ENCODE data around the gene TOMM7. TPM values are rescaled to one million over a fixed set of nuclear protein-coding genes. Genes with fewer than 3 reads are reported as not detected.
"Not testable (repeated sequence)": the region's sequence is repeated elsewhere in the genome, so short reads cannot be mapped to it uniquely, and the experiment has no call there.

Gene TOMM7
- total RNA-seq, 2 donors from 2014 or later: 238 to 244 TPM

DNA sequence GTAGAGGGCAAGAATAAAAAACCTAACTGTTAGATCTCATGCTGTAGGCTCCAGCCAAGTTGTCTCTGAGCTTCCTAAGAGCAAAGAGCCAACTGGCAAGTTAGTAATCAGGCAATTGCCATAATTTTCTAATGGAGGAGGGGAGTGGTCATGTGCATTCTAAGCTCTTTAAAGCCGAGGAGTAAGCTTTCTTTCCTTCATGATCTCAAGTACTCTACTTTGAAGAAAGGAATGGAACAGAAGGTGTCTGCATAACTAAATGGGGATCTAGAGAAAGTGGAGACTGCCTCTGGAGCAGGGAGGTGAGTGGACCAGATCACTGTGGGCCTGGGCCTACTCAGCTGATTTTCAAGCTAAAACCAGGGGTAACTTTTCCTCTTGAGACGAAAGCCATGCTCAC lies 37.7 kb upstream of the TOMM7 start:
- ATAC-seq (replicated peaks in 1 of 2) (no peak), DNase-seq (no peak)
- no peaks in the 10 kb centered on the region for H3K27me3 Mint-ChIP-seq (ENCODE audit: low read depth)
- no peak overlapping the region for H3K4me3 Mint-ChIP-seq
- peak overlapping the region; percentile 82 for H3K27ac Mint-ChIP-seq
- H3K4me1 Mint-ChIP-seq (ENCODE audit: low read depth): peaks cover 52% of the 10 kb centered on the region
- peaks cover 3 to 26% of the 10 kb centered on the region in 2 donors for H3K36me3 Mint-ChIP-seq (ENCODE audit: insufficient read depth in 2 of 2)
- no peaks in the 10 kb centered on the region for H3K9me3 Mint-ChIP-seq

DNA sequence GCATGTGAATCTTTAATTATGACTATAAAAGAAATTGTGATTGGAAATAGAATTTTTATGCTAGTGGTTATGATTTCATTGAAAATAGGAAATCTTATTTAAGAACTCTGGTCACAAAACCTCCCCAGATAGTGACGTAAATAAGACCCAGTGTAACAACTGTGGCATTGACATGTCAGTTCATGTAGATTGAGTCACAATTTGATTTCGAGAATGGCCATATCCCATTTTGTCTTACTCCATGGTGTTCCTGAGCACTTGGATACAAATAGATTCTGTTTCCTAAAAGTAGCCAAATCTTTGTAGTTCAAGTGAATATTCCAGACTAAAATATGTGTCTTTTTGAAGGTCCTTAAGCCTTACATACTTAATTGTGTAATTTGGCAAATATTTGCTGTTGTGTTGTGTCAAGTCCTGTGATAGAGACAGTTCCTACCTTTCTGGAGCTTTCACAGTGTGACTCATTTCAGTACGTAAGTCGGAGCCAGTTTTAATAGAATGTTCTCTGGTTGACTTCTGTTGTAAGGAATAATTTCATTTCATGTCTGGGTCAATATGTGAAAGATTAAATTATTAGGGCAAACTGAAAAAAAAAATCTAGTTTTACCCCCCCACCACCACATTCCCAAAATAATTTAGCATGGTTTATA lies 37.1 kb upstream of the TOMM7 start:
- no peaks in the 10 kb centered on the region for H3K9me3 Mint-ChIP-seq
- H3K4me1 Mint-ChIP-seq (ENCODE audit: low read depth): peaks cover 52% of the 10 kb centered on the region
- ATAC-seq (replicated peaks in 1 of 2) (no peak), DNase-seq (no peak)
- H3K36me3 Mint-ChIP-seq (ENCODE audit: insufficient read depth in 2 of 2): peaks cover 3 to 26% of the 10 kb centered on the region in 2 donors
- peak overlapping the region; percentile 82 for H3K27ac Mint-ChIP-seq
- peak overlapping the region in 1 of 2 donors; percentile 16 for H3K4me3 Mint-ChIP-seq
- H3K27me3 Mint-ChIP-seq (ENCODE audit: low read depth): no peaks in the 10 kb centered on the region

DNA sequence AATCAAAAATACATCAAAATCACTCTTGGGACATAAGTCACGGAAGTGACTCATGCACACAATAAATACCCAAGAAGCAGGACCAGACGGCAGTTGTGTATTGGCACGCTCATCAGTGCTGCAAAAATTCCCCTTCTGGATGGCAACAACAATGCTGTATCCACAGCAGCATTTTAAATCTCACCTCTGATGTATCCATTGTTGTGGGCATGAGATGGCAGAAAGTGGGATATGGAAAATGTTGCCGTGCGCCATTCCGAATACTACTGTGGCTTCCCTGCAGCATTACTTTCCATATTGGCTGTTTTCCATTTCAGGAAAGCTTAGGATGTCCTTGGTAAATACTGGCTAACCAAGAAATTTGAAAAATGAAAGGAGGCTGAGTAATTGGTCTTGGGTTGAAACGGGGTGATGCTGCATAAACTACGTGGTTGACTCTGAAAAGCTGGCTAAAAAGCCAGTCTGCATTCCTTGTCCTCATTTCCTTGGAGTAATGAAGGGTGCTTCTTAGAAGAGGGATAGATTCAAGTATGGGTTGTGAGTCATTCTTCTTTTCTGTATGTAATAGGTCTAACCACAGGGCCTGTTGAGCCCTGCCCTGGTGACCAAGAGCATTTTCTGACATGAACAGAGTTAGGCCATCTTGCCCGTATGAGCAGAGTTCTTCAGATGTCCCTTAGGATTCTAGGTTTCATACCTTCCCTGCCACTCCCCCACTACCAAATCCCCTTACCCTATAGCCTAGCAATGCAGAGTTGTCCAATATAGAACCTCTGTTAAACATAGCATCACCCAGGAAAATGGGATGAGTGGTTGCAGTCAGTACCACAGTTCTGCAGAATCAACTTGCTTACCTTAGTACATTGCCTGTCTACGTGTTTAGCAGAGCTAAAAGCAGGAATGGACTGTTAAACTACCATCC lies 36.3 kb upstream of the TOMM7 start:
- H3K27ac Mint-ChIP-seq: peak overlapping the region; percentile 82
- ATAC-seq (replicated peaks in 1 of 2) (peak; percentile 44 to 53), DNase-seq (peak; percentile 12 to 17)
- no peaks in the 10 kb centered on the region for H3K9me3 Mint-ChIP-seq
- H3K4me1 Mint-ChIP-seq (ENCODE audit: low read depth): peaks cover 52% of the 10 kb centered on the region
- peaks cover 6 to 22% of the 10 kb centered on the region in 2 donors for H3K36me3 Mint-ChIP-seq (ENCODE audit: insufficient read depth in 2 of 2)
- H3K4me3 Mint-ChIP-seq: peak overlapping the region; percentile 25 to 56
- H3K27me3 Mint-ChIP-seq (ENCODE audit: low read depth): no peaks in the 10 kb centered on the region

DNA sequence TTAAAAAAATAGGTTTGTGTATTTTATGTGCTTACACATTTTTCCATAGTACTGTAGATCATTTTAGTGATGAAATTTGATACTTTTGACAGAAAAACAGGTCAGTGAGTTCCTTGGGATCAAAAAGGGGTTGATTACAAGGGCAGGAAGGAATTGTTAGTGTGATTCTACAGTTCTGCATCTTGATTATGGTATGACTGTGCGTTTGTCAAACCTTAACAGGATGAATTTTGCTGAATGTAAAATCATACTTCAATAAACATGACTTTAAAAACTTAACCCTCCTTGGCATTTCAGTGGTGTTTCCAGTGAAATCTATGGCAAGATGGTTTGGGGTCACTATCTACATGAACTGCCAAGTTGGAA lies 35.6 kb upstream of the TOMM7 start:
- Mint-ChIP-seq H3K36me3 (ENCODE audit: insufficient read depth in 2 of 2) (peaks cover 6 to 22% of the 10 kb centered on the region in 2 donors), H3K27ac (peak overlapping the region; percentile 82), H3K9me3 (no peaks in the 10 kb centered on the region), H3K27me3 (ENCODE audit: low read depth) (no peaks in the 10 kb centered on the region), H3K4me1 (ENCODE audit: low read depth) (peaks cover 58% of the 10 kb centered on the region), H3K4me3 (peak overlapping the region in 1 of 2 donors; percentile 56)
- DNase-seq: no peak
- ATAC-seq (replicated peaks in 1 of 2): no peak

DNA sequence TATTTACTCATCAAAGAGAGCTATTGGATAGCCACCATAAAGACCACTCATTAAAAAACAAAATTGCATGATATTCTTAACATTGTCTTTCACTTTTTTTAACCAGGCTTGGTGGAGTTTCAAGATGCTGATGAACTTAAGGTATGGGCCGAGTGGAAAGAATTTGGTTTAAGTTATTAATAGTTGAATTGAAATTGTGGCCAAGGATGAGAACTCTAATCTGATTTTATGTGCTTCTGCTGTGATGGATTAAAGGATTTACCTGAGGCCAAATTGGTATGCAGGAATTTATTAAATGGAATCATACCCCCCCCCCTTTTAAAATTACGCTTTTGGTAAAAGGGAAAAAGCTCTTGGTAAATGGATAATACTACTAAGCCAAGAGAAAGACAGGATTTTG lies 33.8 kb upstream of the TOMM7 start:
- peak overlapping the region; percentile 84 to 95 for H3K4me3 Mint-ChIP-seq
- peak overlapping the region; percentile 91 for H3K27ac Mint-ChIP-seq
- ATAC-seq (replicated peaks in 1 of 2) (no peak), DNase-seq (no peak)
- no peaks in the 10 kb centered on the region for H3K27me3 Mint-ChIP-seq (ENCODE audit: low read depth)
- H3K4me1 Mint-ChIP-seq (ENCODE audit: low read depth): peaks cover 59% of the 10 kb centered on the region
- no peaks in the 10 kb centered on the region for H3K9me3 Mint-ChIP-seq
- peaks cover 6 to 18% of the 10 kb centered on the region in 2 donors for H3K36me3 Mint-ChIP-seq (ENCODE audit: insufficient read depth in 2 of 2)

DNA sequence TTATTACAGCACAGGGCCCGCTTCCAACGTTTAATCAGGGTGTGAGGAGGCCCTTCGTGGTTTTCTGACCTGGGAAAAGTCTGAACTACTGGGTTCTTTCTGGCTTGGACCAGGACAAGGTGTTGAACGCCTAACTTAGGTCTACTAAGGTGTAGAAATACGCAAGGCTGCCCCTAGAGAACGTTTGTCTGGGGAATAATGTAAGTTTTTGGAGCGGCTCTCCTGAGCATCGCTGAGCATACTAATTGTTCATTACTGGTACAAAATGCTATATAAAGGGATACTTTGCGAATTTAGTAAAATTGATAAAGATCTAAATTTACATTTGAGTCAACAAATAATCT lies 32.4 kb upstream of the TOMM7 start:
- H3K4me1 Mint-ChIP-seq (ENCODE audit: low read depth): peaks cover 48% of the 10 kb centered on the region
- peak overlapping the region; percentile 94 for H3K27ac Mint-ChIP-seq
- no peak for DNase-seq
- peaks cover 6 to 12% of the 10 kb centered on the region in 2 donors for H3K36me3 Mint-ChIP-seq (ENCODE audit: insufficient read depth in 2 of 2)
- no peaks in the 10 kb centered on the region for H3K9me3 Mint-ChIP-seq
- peak; percentile 0 to 2 for ATAC-seq (replicated peaks in 1 of 2)
- peak overlapping the region; percentile 84 to 95 for H3K4me3 Mint-ChIP-seq
- H3K27me3 Mint-ChIP-seq (ENCODE audit: low read depth): no peaks in the 10 kb centered on the region

DNA sequence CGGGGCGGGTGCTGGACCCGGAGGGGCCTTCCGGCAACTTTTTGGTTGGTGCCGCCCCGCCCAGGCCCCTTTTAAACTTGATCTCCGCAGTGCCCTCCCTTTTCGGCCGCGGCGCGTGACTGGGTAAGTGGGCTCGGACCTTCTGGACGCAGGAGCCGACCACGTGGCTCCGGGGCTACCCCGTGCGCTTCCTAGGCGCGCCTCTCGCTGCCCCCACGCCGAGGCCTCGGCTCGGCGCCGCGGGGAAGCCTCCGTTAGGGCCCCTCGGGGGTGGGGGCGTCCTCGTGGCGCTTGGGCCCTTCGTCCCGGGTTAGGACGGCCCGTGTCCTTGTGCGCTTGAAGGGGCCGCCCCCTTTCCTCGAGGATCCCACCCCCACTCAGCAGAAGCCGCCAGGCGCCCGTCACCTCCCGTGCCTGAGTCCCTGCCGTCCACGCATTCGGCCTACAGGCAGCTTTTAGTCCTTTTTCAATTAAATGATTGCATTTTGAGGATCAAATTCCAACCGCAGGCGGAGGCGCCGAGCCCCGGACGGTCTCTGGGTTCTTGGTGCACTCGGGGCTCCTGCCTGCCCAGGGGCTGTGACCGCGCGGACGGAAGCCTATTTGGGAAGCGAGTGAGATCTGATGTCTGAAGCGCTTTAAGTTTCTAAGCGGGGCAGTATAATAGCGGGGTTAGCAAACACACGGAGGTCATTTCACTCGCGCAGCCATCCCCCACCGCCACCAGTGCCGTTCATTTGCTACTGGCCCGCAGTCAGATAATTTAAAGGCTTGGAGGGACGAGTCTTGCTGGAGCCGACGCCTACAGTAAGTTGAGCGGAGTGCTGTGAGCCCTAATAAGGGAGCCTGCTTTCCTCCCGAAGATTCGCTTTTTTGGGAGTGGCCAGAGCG lies 31.8 kb upstream of the TOMM7 start:
- peak; percentile 40 to 83 for ATAC-seq (replicated peaks in 1 of 2)
- H3K4me1 Mint-ChIP-seq (ENCODE audit: low read depth): peaks cover 43% of the 10 kb centered on the region
- H3K4me3 Mint-ChIP-seq: peak overlapping the region; percentile 84 to 95

DNA sequence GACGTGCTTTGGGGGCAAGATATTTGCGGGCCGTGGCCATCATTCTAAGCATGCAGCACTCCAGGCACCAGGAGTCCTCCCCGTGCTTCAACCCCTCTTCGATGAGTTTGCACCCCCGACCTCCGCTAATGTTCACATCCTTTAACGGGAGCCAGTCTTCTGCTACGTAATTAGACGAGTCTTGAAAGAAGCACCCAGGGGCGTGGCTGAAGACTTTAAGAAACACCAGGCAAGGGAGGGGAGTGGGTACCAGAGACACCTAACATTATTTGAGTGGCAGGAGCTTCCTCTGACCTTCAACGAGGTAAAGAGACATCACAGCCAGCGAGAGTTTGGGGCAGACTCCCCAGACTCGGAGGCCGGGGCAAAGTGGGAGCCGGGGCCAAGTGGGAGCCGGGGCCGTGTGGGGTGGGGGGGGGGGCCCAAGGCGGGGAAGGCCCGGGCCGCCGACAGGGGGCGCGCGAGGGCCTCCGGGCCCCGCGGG lies 31.1 kb upstream of the TOMM7 start:
- H3K4me3 Mint-ChIP-seq: peak overlapping the region; percentile 84 to 88
- H3K27ac Mint-ChIP-seq: peak overlapping the region; percentile 75
- H3K9me3 Mint-ChIP-seq: no peaks in the 10 kb centered on the region
- H3K27me3 Mint-ChIP-seq (ENCODE audit: low read depth): no peaks in the 10 kb centered on the region
- peak in 1 of 2 donors; percentile 68 for DNase-seq
- H3K36me3 Mint-ChIP-seq (ENCODE audit: insufficient read depth in 2 of 2): peaks cover 2 to 4% of the 10 kb centered on the region in 2 donors
- ATAC-seq (replicated peaks in 1 of 2): peak; percentile 55 to 85
- H3K4me1 Mint-ChIP-seq (ENCODE audit: low read depth): peaks cover 36% of the 10 kb centered on the region

More for the DNA sequence above, 31.8 kb upstream of the TOMM7 start:
- Mint-ChIP-seq H3K36me3 (ENCODE audit: insufficient read depth in 2 of 2) (peaks cover 6 to 9% of the 10 kb centered on the region in 2 donors), H3K27me3 (ENCODE audit: low read depth) (no peaks in the 10 kb centered on the region), H3K9me3 (no peaks in the 10 kb centered on the region), H3K27ac (peak overlapping the region; percentile 94)
- DNase-seq: peak; percentile 86 to 87

DNA sequence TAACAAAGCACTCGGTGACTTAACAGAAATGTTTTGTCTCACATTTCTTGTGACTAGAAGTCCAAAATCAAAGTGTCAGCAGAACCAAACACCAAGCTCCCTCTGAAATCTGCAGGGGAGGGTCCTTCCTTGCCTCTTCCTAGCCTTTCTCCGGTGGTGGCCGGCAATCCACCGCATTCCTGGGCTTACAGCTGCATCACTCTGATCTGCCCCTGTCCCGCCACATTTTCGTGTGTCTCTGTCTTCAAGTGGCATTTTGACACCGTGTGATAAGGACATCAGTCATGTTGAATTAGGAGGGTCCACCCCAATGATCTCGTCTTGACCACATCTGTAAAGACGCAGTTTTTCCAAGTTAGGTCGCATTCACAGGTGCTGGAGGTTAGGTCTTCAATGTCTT lies 30.5 kb upstream of the TOMM7 start:
- H3K4me3 Mint-ChIP-seq: peak overlapping the region; percentile 84 to 88

DNA sequence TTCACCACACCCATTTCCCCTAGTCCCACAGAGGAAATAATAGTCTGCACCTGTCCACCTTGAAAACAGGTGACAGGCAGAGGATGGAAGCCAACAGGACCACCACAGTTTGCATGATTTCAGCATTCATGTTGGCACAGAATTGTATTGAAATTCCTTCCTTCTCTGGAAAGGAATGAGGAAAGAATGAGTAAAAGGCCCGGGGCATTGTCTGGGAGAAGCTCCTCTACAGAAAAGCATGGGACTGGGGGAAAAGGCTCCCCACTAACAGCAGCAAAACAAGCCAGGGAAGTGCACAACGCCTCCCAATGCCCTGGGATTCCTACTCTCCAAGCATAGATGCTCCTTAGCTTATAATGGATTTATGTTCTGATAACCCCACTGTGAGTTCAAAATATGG lies 28.5 kb upstream of the TOMM7 start:
- Mint-ChIP-seq H3K9me3 (no peaks in the 10 kb centered on the region), H3K27ac (no peak overlapping the region), H3K36me3 (ENCODE audit: insufficient read depth in 2 of 2) (peaks cover 2 to 3% of the 10 kb centered on the region in 2 donors), H3K27me3 (ENCODE audit: low read depth) (no peaks in the 10 kb centered on the region), H3K4me1 (ENCODE audit: low read depth) (peaks cover 13% of the 10 kb centered on the region), H3K4me3 (no peak overlapping the region)
- DNase-seq: no peak
- no peak for ATAC-seq (replicated peaks in 1 of 2)

More for the DNA sequence above, 30.5 kb upstream of the TOMM7 start:
- DNase-seq (no peak), ATAC-seq (replicated peaks in 1 of 2) (no peak)
- no peaks in the 10 kb centered on the region for H3K9me3 Mint-ChIP-seq
- peaks cover 2 to 3% of the 10 kb centered on the region in 2 donors for H3K36me3 Mint-ChIP-seq (ENCODE audit: insufficient read depth in 2 of 2)
- H3K27ac Mint-ChIP-seq: no peak overlapping the region
- no peaks in the 10 kb centered on the region for H3K27me3 Mint-ChIP-seq (ENCODE audit: low read depth)
- peaks cover 31% of the 10 kb centered on the region for H3K4me1 Mint-ChIP-seq (ENCODE audit: low read depth)

DNA sequence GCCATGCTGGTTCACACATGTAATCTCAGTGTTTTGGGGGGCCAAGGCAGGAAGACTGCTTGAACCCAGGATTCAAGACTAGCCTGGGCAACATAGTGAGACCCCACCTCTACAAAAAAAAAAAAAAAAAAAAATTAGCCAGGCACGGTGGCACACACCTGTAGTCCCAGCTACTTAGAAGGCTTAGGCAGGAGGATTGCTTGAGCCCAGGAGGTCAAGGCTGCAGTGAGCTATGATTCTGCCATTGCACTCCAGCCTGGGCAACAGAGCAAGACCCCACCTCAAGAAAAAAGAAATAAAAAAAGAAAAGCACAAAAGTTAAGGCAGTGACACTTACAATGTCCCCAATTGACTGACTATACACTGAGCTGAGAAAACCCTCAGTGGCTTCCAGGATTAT lies 27.7 kb upstream of the TOMM7 start:
- not testable (repeated sequence) for H3K36me3 Mint-ChIP-seq (ENCODE audit: insufficient read depth in 2 of 2); H3K4me3 Mint-ChIP-seq; ATAC-seq (replicated peaks in 1 of 2); H3K9me3 Mint-ChIP-seq; DNase-seq; H3K4me1 Mint-ChIP-seq (ENCODE audit: low read depth); H3K27me3 Mint-ChIP-seq (ENCODE audit: low read depth); H3K27ac Mint-ChIP-seq

DNA sequence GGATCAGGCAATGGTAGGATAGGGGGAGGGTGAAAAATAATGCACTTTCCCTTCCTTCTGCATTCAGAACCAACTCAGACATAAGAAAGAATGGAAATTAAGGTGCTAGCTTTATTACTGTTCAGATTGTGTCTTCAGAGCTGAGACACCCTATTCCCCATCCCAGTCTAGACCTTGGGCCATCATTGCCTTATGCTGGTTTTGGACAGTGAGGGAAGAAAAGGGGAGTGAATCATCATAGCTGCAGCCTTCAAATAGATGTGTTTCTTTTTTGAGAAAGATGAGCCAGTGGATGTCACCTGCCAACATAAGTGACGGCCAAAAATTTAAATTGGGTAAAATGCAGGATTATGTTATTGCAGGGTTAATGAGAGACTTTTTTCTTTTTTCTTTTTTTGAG lies 27.0 kb upstream of the TOMM7 start:
- DNase-seq (no peak), ATAC-seq (replicated peaks in 1 of 2) (no peak)
- no peaks in the 10 kb centered on the region for H3K27me3 Mint-ChIP-seq (ENCODE audit: low read depth)
- no peak overlapping the region for H3K4me3 Mint-ChIP-seq
- peaks cover 16% of the 10 kb centered on the region for H3K4me1 Mint-ChIP-seq (ENCODE audit: low read depth)
- no peaks in the 10 kb centered on the region for H3K9me3 Mint-ChIP-seq
- H3K36me3 Mint-ChIP-seq (ENCODE audit: insufficient read depth in 2 of 2): peaks cover 0 to 2% of the 10 kb centered on the region in 2 donors
- no peak overlapping the region for H3K27ac Mint-ChIP-seq
